ENCODE results near the gene RECQL5.

DNA sequence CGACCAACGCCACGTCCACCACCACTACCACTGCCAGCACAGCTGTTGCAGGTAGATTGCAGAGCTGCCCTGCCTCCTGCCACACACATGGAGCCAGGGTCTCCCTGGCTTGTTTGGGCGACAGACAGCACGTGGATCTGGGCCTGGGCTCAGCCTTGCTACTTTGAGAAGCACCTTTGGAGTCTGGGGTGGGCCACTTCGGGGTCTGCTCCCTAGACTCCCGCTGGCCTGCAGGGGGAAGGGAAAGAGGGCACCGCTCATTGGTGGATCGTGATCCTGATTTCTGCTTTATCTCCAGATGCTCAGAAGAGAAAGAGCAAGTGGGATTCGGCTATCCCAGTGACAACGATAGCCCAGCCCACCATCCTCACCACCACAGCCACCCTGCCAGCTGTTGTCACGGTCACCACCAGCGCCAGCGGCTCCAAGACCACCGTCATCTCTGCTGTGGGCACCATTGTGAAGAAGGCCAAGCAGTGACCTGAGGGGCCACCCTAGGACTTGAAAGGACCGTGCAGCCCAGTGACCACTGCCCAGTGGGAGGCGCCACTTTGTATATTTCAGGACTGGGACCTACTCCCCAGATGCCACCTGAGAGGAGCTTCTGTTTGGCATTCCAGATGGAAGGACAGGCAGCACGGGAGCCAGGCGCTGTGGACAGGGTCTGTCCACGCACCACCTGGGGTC, 39.2 kb upstream of the RECQL5 start:
- TF ChIP-seq, protein P1, sequence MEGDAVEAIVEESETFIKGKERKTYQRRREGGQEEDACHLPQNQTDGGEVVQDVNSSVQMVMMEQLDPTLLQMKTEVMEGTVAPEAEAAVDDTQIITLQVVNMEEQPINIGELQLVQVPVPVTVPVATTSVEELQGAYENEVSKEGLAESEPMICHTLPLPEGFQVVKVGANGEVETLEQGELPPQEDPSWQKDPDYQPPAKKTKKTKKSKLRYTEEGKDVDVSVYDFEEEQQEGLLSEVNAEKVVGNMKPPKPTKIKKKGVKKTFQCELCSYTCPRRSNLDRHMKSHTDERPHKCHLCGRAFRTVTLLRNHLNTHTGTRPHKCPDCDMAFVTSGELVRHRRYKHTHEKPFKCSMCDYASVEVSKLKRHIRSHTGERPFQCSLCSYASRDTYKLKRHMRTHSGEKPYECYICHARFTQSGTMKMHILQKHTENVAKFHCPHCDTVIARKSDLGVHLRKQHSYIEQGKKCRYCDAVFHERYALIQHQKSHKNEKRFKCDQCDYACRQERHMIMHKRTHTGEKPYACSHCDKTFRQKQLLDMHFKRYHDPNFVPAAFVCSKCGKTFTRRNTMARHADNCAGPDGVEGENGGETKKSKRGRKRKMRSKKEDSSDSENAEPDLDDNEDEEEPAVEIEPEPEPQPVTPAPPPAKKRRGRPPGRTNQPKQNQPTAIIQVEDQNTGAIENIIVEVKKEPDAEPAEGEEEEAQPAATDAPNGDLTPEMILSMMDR (conservative IDR thresholded peaks at IDR 0.05; ENCODE audit: low read length): 0 out of 2 replicates have a peak, but pooled peaks have one; percentile 21
- TF ChIP-seq EZH2phosphoT487 (IDR thresholded peaks at IDR 0.05; ENCODE audit: borderline replicate concordance, low read depth, low read length): no peak
